ENCODE data around the gene PLAGL2.
A peak's percentile ranks its signal among the peaks of the same experiment; 100 is the strongest.
"Not testable (repeated sequence)": the region's sequence is repeated elsewhere in the genome, so short reads cannot be mapped to it uniquely, and the experiment has no call there.

Gene PLAGL2

DNA sequence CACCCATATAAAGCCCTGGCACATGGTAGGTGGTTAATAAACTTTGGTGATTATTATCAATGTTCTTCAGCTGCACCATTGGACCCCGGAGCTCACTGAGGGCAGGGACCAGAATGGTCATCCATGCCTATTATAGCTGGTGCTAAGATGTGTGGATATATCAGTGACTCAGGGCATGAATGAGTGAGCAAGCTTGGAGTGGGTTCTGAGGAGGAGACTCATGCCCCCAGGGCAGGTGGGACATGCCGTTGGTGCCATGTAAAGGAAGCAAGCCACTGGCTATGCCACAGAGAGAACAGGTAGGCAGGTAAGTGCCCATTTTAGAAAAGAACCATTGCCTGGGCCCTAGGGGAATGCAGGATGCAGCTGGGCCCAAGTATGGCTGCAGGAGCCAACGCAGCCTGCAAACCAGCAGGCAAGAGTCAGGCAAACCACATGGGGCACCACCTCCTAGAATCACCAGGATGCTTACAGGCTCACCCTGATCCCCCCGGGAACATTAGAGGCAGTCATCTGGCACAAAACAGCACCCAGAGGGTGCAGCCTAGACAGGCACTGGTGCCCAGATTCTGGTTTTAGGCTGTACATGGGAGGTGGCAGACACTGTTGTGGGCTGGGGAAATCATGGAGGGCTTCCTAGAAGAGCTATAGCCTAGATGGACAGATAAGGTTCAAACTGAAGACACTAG lies 23.5 kb downstream of the PLAGL2 start:
- no peak for DNase-seq (ENCODE audit: low spot score)

DNA sequence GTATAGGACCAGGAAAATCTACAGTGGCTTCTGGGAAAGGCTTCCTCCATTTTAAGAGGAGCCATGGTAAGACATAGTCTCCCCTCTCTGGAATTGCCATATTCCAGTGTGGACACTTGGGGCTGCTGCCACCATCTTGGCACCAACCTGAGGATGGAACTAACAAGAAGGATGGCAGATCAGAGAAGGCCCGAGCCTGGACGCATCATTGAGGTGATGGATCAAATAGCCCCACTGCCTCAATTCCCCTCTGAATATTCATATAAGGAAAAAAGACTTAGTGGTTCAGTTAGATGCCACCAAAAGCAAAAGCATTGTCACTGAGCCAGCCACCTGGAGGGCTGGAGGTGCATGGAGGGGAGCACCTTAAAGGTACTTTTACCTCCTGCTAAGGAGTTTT lies 25.9 kb downstream of the PLAGL2 start:
- no peak for DNase-seq (ENCODE audit: low spot score)

DNA sequence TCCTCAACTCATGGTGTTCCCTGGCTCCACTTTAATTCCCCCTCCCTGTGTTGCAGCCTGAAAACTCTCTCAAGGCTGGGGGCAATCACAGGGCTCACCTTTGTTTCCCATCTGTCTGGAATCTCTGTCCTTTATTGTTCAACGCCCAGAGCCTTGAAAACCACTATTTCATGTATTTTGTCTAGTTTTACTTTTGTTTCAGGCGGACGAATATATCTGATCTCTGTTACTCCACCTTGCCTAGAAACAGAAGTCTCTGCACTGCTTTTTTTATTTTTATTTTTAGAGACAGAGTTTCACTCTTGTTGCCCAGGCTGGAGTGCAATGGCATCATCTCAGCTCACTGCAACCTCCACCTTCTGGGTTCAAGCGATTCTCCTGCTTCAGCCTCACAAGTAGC lies 27.6 kb downstream of the PLAGL2 start:
- no peak for DNase-seq (ENCODE audit: low spot score)

DNA sequence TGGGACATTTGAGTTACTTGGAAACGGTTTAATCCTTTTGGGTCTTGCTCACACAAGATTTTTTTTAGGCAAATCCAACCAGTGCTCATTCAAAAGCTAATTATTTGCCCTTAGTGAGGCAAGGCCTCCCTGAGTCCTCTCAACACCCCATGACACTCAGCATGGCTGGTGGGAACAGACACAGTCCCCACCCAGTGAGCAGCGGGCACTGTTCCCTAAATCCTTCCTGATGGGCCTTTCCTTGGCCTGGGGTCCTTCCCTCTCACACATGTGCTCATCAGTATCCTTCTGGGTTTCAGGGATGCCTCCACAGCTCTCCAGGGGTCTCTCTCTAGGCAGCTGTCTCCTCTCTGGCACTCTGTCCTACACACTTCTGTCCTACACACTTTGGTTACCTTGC lies 28.0 kb downstream of the PLAGL2 start:
- DNase-seq (ENCODE audit: low spot score): no peak

- DNase-seq (ENCODE audit: low spot score): not testable (repeated sequence)
Measured at GRCh38 chr20:32177696-32178095, 29.8 kb downstream of the PLAGL2 start.

DNA sequence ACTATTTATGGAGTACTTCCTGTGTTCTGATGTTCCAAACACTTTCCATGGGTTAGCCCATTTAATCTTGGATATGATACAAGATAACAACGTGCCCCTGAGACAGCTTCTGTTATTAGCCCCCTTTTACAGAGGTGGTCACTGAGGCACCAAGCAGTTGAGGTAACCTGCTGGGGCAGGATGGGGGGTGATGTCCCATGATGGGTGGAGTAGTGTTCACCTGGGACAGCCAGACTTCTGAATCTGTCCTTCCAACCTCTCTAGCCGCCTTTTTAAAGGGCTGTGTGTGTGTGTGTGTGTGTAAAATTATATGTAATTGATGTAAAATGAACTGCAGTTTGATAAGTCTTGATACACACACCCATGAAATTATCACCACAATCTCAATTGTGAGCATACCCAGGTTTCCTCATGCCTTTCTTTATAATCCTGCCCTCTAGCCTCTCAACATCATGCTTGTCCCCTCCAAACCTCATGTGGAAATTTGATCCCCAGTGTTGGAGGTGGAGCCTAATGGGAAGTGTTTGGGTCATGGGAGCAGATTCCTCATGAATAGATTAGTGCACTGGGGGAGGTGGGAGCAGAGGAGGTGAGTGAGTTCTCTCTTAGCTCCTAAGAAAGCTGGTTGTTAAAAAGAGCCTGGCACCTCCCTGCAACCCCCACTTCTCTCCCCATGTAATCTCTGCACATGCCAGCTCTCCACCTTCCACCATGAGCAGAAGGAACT lies 39.2 kb downstream of the PLAGL2 start:
- DNase-seq (ENCODE audit: low spot score): peak; percentile 34

GRCh38 chr20:32167552-32167951 lies 40.0 kb downstream of the PLAGL2 start:
- DNase-seq (ENCODE audit: low spot score): no peak

DNA sequence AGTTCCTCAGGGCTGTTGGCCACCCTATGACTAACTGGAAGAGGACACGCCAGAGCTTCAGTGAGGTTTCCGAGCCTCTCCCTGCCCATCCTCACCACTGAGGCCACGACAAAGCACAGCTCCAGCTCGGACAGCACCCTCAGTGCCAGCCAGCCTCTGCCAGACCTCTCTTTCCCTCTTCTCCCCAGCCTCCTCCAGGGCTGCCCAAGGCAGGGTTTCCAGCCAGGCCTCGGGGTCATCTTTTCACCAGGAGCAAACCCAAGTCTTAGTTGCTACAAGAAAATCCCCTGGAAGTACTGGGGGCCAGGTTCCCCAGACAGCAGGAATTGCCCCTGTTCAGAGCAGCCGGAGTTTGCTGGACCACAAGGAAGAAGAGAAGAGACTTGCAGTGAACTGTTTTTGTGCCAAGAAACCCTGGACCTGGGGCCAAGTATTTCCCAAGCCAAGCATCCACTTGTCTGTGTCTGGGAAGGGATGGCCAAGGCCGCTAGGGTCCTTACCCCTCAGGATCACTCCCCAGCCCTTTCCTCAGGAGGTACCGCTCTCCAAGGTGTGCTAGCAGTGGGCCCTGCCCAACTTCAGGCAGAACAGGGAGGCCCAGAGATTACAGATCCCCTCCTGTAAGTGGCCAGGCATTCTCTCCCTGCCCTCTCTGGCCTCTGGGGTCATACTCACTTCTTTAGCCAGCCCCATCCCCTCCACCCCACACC lies 41.6 kb downstream of the PLAGL2 start:
- no peak for DNase-seq (ENCODE audit: low spot score)

DNA sequence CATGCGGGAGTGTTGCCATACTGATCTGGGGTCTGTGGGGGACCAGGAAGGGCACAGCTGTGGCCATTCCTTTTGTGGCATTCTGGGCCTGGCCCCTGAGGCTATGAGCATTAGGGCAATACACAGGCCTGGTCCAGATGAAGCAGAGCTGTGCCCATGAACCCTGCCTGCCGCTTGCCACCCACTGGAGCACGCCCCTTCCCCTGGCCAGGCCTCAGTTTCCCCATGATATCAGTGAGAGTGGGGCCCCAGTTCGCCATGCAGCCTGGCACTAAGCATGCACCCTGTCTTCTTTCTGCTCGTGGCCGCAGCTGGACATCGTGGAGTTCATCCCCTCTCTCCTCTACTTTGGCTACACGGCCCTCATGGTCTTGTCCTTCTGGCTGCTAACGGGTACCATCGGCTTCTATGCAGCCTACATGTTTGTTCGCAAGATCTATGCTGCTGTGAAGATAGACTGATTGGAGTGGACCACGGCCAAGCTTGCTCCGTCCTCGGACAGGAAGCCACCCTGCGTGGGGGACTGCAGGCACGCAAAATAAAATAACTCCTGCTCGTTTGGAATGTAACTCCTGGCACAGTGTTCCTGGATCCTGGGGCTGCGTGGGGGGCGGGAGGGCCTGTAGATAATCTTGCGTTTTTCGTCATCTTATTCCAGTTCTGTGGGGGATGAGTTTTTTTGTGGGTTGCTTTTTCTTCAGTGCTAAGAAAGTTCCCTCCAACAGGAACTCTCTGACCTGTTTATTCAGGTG lies 42.4 kb downstream of the PLAGL2 start:
- no peak for DNase-seq (ENCODE audit: low spot score)

- no peak for DNase-seq (ENCODE audit: low spot score)
Measured at GRCh38 chr20:32163951-32164350, 43.6 kb downstream of the PLAGL2 start.

GRCh38 chr20:32162351-32162750 lies 45.2 kb downstream of the PLAGL2 start:
- DNase-seq (ENCODE audit: low spot score): no peak

DNA sequence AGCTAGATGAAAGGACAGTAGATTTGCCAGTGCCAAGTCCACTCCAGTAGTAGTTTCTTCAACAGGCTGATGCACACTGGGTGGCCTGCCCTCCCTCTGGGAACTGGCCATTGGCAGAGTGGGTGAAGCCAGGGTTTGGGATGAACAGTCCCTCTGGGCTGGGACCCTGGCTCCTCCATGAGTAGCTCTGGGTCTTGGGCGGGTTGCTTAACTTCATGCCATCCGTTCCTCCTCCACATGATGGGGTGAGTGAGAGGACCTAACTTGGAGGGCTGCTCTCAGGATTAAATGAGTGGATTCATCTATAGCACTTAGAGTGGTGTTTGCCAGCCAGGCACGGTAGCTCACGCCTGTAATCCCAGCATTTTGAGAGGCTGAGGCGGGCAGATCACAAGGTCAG lies 47.2 kb downstream of the PLAGL2 start:
- DNase-seq (ENCODE audit: low spot score): no peak

- DNase-seq (ENCODE audit: low spot score): no peak
Measured at GRCh38 chr20:32159766-32160221, 47.7 kb downstream of the PLAGL2 start.

DNA sequence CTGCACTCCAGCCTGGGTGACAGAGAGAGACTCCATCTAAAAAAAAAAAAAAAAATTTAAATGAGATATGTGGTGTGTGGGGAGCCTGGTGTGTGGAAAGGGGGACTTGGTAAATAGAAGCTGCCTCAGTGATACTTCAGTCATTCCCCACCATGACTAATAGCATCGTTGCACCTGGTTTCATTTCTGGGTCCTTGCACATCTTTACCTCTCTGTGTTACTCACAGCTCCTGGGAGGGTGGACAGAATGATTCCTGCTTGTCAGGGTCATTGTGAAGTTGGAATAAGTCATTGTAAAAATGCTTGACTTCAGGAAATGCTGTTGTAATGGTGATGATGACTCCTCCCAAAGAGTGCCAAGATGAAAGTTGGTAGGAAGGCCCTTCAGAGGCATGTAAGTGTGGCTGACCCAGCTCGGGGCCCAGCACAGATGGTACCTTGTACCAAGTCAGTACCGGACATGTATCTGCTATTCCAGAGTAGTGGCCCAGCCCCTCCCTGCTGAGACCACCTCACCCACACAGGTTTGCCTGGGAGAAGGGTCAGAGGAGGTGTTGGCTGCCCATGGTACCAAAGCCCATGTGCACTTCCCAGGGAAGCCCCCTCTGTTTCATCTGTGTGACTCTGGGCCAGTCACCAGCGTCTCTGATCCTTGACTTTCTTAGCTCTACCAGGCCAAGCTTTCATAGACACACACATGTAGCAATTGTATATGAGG lies 48.4 kb downstream of the PLAGL2 start:
- no peak for DNase-seq (ENCODE audit: low spot score)

DNA sequence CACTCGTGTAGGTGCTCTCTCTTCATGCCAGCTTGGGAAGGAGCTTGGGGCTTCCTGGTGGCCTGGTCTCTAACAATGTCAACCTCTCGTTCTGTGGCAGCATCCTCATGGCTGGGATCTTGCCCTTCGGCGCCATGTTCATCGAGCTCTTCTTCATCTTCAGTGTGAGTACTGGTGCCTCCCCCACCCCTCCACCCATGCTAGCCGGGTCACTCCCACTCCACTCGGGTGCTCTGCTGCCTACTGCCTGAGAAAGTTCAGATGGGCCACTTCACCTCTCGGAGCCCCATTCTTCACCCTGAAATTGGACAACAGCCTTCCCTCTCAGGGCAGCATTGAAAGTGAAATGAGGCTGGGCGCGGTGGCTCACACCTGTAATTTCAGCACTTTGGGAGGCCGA lies 49.2 kb downstream of the PLAGL2 start:
- DNase-seq (ENCODE audit: low spot score): no peak

GRCh38 chr20:32157611-32158010 lies 49.9 kb downstream of the PLAGL2 start:
- DNase-seq (ENCODE audit: low spot score): no peak

DNA sequence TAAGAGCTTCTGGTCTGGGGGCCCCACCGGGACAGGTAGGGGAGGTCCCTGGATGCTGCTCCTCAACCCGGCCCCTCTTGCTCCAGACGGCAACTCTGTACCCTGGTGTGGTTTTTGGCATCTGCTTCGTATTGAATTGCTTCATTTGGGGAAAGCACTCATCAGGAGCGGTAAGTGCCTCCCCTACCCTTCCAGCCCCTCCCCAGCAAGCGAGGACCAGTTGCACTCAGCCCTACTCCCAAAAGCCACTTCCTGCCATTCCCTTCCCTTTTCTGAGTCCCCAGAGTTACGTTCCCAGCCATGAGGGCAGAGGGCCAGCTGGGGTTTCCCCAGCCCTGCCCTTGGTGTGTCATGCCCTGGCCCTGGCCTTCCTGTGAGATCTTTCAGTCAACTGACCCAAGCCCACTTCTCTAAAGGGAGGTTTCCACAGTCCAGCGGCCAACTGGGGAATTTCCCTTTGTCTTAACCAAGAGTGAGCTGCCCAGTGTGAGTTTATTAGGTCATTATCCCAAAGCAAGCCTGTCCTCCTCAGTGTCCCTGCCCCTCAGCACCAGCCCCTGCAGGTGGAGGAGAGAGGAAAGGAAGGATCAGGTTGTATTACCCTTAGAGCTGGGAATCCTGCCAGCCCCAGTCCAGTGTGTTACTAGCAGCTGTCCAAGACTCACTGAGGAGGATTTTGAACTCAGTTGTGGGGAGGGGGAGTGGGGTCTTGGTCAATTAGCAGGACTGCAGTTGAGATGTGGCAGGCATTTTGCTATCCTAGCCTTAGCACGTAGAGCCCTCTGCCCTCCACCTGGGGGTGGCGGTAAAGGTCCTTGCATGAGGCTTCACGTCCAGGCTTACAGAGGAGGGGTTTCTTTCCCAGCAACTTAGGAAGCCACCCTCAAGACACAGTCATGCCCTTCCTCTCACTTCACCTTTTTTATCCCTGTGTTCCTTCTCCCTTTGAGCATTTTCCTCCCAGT lies 52.2 kb downstream of the PLAGL2 start:
- peak; percentile 94 for DNase-seq (ENCODE audit: low spot score)

DNA sequence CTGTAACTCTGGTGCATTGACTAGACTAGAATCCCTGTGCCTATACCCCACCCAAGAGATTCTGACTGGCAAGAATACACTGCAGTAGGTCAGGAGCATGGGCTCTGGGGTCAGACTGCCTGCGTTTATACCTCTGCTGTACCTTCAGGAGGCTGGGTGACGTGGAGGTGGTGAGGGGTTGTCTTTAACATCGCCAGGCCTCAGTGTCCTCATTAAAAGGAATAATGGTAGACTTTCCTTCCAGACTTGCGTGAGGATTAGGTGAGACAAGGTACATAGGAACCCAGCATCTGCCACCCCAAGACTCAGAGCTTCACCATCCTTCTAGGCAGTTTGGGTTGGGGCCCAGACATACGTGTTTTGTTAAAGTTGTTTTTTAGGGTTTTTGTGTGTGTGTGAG lies 53.8 kb downstream of the PLAGL2 start:
- DNase-seq (ENCODE audit: low spot score): no peak

GRCh38 chr20:32153156-32153665 lies 54.3 kb downstream of the PLAGL2 start:
- no peak for DNase-seq (ENCODE audit: low spot score)
